Pulmonary artery endothelial cell (primary cell): ENCODE measurements around the gene PKNOX1. TPM values are rescaled to one million over a fixed set of nuclear protein-coding genes. Genes with fewer than 3 reads are reported as not detected.
A peak's percentile ranks its signal among the peaks of the same experiment; 100 is the strongest.
"Not testable (repeated sequence)": the region's sequence is repeated elsewhere in the genome, so short reads cannot be mapped to it uniquely, and the experiment has no call there.

Experiments used
- DNase-seq: peaks from one replicate; pipeline ENCODE4 v3.0.0-alpha.2; 2011; ENCODE audit warnings: low read depth, low spot score
- total RNA-seq: library from RNA; depleted of rRNA; stranded (reverse); fragments of >200 nt; gene quantifications from 2 replicates; pipeline ENCODE4 v1.2.3, GENCODE V29; 2014

The PKNOX1 gene
- total RNA-seq, result 20.9 and 45.4 TPM in 2 replicates

- DNase-seq, result peak; percentile 95
Measured at GRCh38 chr21:42973991-42974831, at the start of gene PKNOX1. Gene PKNOX1 (plus strand): TSS chr21:42974562. CDS start chr21:43004382, 29,820 bp downstream.

GRCh38 chr21:42925114-42925926, 49.0 kb upstream of the PKNOX1 start, which contains the start of gene ERVH48-1:
Gene ERVH48-1 (minus strand): TSS chr21:42925630. CDS start chr21:42919006, 6,624 bp downstream.
- DNase-seq, result no peak

- DNase-seq, result not testable (repeated sequence)
Measured at GRCh38 chr21:42927474-42928200, 46.7 kb upstream of the PKNOX1 start.

GRCh38 chr21:42929969-42930368, 44.4 kb upstream of the PKNOX1 start:
- no peak for DNase-seq

- no peak for DNase-seq
Measured at GRCh38 chr21:42931560-42932235, 42.7 kb upstream of the PKNOX1 start.

GRCh38 chr21:42932378-42933136, 41.8 kb upstream of the PKNOX1 start:
- DNase-seq, result not testable (repeated sequence)

- DNase-seq, result not testable (repeated sequence)
Measured at GRCh38 chr21:42933137-42933970, 41.0 kb upstream of the PKNOX1 start.

- not testable (repeated sequence) for DNase-seq
Measured at GRCh38 chr21:42933973-42934372, 40.4 kb upstream of the PKNOX1 start.

- DNase-seq, result not testable (repeated sequence)
Measured at GRCh38 chr21:42936360-42936759, 38.0 kb upstream of the PKNOX1 start.

GRCh38 chr21:42937034-42937940, 37.1 kb upstream of the PKNOX1 start:
- not testable (repeated sequence) for DNase-seq

GRCh38 chr21:42937960-42938605, 36.3 kb upstream of the PKNOX1 start:
- no peak for DNase-seq

- not testable (repeated sequence) for DNase-seq
Measured at GRCh38 chr21:42938606-42938995, 35.8 kb upstream of the PKNOX1 start.

- DNase-seq, result peak; percentile 69
Measured at GRCh38 chr21:42939582-42940413, 34.6 kb upstream of the PKNOX1 start.

GRCh38 chr21:42941696-42942085, 32.7 kb upstream of the PKNOX1 start:
- DNase-seq, result no peak

GRCh38 chr21:42942244-42942643, 32.1 kb upstream of the PKNOX1 start:
- DNase-seq, result no peak

- DNase-seq, result not testable (repeated sequence)
Measured at GRCh38 chr21:42949094-42949755, 25.1 kb upstream of the PKNOX1 start.
